SU-DHL-6 (cell line): ENCODE measurements around the gene ATF6.

ENCODE experiments used
- EZH2phosphoT487 ChIP-seq: fragments of 200-600 bp; sonication (generic), shearing (Covaris generic); conservative IDR thresholded peaks from 2 replicates; pipeline ENCODE4 v1.6.1; 2018; ENCODE audit warnings: mild to moderate bottlenecking, antibody characterized with exemption, low read length, moderate library complexity, mixed read lengths
- TF ChIP-seq, protein P1 (sequence below): fragments of 200-600 bp; sonication (generic); IDR thresholded peaks from one replicate; pipeline ENCODE4 v1.5.1; 2017; ENCODE audit warnings: antibody characterized with exemption, mild to moderate bottlenecking, low read length, moderate library complexity; ENCODE audit not compliant: insufficient read depth, poor library complexity, severe bottlenecking

- TF ChIP-seq, protein P1, sequence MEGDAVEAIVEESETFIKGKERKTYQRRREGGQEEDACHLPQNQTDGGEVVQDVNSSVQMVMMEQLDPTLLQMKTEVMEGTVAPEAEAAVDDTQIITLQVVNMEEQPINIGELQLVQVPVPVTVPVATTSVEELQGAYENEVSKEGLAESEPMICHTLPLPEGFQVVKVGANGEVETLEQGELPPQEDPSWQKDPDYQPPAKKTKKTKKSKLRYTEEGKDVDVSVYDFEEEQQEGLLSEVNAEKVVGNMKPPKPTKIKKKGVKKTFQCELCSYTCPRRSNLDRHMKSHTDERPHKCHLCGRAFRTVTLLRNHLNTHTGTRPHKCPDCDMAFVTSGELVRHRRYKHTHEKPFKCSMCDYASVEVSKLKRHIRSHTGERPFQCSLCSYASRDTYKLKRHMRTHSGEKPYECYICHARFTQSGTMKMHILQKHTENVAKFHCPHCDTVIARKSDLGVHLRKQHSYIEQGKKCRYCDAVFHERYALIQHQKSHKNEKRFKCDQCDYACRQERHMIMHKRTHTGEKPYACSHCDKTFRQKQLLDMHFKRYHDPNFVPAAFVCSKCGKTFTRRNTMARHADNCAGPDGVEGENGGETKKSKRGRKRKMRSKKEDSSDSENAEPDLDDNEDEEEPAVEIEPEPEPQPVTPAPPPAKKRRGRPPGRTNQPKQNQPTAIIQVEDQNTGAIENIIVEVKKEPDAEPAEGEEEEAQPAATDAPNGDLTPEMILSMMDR, result no peak
- TF ChIP-seq EZH2phosphoT487, result no peak
Observed at GRCh38 chr1:161791904-161792655, 26.0 kb downstream of the ATF6 start.
